Medulla oblongata (tissue), 1 donor: ENCODE data around the gene HMCN1.

Experiments used
- DNase-seq: peaks from one replicate; pipeline ENCODE4 v3.0.0-alpha.2; 2015; ENCODE audit errors: extremely low spot score

The HMCN1 gene

DNA sequence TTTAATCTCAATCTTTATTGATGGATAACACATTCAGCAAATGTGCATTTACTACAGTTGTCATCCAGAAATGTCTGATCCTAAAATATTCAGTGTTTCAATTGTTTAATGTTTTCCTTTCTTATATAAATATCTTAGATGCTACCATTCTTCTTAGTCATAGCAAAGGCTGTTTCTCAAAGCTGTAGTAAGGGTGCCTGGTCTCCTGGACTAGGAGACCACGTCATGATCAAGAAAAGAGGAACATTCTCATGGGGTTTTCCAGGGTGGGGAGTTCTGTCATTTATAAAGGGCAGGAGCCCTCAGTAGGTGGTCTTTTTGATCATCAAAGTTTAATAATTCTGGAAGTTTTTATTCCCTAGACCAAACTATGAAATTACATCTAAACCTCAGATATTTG lies 292.8 kb downstream of the HMCN1 start:
- no peak for DNase-seq

- no peak for DNase-seq
These were observed 293.4 kb downstream of the HMCN1 start for GRCh38 chr1:186027621-186028020.

DNA sequence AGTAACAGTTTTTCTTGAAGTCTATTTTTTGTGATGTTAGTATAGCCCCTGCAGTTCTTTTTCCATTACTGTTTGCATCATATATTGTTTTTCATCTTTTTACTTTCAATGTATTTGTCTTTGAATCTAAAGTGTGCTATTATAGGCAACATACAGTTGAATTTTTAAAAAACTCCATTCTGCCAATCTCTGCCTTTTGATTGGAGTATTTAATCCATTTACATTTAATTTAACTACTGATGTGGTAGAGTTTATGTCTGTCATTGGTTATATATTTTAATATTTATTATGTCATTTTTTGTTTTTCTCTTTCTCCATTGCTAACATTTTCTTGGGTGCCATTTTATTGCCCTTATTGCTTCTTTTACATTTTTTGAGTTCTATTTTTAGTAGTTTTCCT lies 296.3 kb downstream of the HMCN1 start:
- no peak for DNase-seq

GRCh38 chr1:186033847-186034271 lies 299.7 kb downstream of the HMCN1 start:
- DNase-seq = no peak

DNA sequence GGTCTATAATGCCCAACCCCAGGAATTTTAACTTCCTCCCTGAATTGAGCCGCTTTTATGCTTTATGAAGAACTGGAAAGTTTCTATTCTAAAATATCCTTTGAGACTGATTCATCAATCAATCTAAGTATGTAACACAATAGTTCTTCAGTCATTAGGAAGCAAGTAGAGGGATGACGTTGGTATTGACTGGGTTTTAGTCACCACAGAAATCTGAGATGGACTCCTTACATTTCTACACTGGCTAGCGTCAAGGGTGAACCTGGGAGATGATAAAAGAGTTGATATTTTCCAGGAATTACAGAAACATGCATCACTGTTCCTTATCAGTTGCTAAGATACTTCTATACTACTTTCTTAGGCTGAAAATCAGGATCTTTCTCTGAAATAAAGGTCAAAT lies 308.0 kb downstream of the HMCN1 start:
- DNase-seq = no peak

GRCh38 chr1:186043296-186043695 lies 309.1 kb downstream of the HMCN1 start:
- no peak for DNase-seq

- no peak for DNase-seq
These were observed 310.0 kb downstream of the HMCN1 start for GRCh38 chr1:186044079-186044685.

DNA sequence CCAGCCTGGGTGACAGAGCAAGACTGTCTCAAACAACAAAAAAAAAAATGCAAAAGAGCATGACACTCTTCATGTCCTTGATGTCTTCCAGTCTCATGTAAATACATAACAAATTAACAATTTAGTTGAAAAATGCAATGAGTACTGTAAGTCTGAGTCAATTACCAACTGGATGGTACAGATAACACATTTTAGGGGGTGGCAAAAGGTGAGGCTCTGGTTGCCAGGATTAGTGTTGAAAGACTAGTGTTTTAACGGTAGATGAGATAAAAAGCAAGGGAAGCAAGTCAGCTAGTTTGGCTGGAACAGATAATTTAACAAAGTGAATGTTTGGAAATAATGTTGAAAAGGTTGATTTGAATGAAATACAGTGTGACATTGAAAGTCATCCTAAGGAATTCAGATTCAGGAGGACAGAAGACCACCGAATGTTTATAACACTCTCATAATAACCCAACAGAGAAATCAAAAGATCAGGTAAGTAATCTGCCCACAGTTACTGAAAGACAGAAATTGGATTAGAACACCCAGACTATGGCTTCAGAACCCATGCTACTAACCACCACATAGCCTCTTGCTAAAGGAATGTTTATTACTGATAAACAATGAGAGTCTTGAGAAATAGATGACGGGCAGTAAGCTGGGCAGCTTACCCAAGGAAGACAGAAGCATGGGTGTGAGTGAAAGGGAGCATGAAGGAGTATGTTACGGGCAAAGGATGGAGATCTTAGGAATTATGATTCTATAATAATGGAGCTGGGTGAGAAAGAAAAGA lies 312.4 kb downstream of the HMCN1 start:
- DNase-seq = no peak

DNA sequence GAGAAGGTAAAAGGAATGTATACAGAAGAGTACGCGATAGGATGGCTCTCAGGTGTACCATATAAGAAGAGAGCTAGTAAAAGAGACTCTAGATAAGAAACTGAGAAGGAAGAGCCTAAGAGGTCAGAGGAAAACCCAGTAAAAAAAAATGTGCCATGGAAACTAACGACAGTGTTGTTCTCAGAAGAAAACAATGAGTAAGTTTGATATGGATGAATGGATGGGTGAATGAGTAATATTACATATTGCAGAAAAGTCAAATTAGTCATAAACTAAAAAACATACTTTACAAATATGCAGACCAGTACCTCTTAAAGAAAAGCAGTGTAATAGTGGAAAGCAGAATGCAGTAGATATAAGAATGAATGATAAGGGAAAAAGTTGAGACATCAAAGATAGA lies 316.2 kb downstream of the HMCN1 start:
- DNase-seq = no peak

- no peak for DNase-seq
These were observed 319.8 kb downstream of the HMCN1 start for GRCh38 chr1:186054003-186054402.

- DNase-seq = no peak
These were observed 320.7 kb downstream of the HMCN1 start for GRCh38 chr1:186054932-186055331.

DNA sequence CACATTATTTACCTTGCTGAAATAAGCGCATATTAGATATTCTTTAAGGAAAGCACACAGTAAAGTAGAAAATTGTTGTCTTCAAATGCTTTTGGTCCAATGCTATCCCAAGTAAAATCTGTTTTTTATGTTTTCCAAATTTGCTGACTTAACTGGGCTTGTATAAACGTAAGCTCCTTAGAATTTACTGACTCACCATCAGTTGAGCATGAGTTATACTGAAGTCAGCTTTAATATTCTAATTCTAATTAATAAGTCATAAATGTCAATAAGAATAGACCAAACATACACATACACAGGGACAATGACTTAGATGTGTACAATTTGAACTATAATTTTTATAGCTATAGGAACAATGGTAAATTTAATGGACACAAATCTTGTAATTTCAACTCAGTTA lies 321.7 kb downstream of the HMCN1 start:
- DNase-seq = no peak

GRCh38 chr1:186057086-186057485 lies 322.9 kb downstream of the HMCN1 start:
- no peak for DNase-seq

- DNase-seq = no peak
These were observed 325.1 kb downstream of the HMCN1 start for GRCh38 chr1:186059311-186059710.

GRCh38 chr1:186059752-186060151 lies 325.6 kb downstream of the HMCN1 start:
- DNase-seq = no peak

DNA sequence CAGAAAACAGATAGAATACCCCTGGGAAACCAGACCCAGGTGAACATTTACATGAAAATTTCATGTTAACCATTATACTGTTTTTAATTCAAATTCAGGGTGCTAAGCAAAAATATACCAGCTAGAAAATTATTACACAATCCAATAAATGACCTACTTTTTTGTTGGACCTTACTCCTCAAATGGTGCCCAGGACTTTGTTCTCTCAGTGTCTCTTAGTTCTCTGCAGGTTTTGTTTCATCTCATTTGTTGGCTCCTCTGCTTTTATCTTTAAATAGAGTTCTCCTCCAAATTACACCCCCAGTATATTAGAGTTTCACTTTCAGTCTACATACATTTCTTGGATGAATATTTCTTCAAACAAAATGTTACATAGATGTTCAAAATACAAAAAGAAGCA lies 326.0 kb downstream of the HMCN1 start:
- DNase-seq = no peak

GRCh38 chr1:186063091-186063657 lies 329.0 kb downstream of the HMCN1 start:
- no peak for DNase-seq

DNA sequence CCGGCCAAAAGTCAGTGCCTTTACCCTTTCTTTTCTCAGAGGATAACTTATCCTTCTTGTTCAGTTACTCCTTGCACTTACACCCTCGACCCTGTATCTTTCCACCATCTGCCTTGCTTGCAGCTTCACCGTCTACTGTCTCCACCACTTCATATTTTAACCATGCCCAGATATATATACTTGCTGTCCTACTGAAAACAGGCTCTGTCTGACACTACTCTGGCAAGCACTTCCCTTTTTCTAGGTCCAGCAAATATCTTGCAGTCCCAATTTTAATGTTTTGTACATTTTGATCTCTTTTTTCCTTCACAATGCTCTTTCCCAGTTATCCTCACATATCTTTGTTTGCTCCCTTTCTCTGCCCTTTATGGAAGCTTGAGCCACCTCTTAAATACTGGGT lies 332.2 kb downstream of the HMCN1 start:
- DNase-seq = no peak

DNA sequence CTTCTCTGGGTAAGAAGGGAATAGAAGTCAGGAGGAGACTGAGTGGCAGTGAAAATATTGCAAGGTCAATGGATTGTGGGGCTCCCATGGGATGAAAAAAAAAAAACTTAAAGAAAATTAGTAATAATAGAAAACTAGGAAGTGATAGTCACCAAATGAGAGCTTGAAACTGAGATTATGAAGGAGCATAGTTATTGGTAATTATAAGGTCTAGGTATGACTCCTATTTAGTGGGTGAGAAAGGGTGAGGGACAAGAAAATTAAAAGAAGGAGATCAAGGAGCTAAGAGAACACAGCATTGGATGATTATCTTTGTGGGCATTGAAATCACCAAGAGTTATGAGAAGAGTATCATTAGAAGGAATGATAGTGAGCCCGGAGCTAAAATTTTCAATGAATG lies 339.5 kb downstream of the HMCN1 start:
- no peak for DNase-seq

- DNase-seq = no peak
These were observed 341.8 kb downstream of the HMCN1 start for GRCh38 chr1:186076006-186076405.

DNA sequence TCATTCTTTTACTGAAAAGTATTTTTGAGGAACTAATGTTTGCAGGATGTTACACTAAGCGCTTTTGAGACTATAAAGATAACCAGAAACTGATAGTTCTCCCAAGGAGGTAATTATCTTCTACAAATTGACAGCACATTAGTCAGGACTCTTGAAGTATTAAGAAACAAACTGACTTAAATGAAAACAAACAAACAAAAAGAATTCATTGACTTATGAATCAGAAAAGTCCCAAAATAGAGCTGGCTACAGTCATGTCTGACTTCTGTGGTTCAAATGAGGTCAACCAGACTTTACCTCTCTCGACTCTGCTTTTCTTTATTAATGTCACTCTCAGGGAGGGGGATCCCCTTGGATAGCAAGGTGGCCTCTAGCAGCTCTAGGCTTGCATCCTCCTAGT lies 344.1 kb downstream of the HMCN1 start:
- no peak for DNase-seq

- DNase-seq = no peak
These were observed 345.0 kb downstream of the HMCN1 start for GRCh38 chr1:186079084-186079684.
